ENCODE results near the gene LTO1.

DNA sequence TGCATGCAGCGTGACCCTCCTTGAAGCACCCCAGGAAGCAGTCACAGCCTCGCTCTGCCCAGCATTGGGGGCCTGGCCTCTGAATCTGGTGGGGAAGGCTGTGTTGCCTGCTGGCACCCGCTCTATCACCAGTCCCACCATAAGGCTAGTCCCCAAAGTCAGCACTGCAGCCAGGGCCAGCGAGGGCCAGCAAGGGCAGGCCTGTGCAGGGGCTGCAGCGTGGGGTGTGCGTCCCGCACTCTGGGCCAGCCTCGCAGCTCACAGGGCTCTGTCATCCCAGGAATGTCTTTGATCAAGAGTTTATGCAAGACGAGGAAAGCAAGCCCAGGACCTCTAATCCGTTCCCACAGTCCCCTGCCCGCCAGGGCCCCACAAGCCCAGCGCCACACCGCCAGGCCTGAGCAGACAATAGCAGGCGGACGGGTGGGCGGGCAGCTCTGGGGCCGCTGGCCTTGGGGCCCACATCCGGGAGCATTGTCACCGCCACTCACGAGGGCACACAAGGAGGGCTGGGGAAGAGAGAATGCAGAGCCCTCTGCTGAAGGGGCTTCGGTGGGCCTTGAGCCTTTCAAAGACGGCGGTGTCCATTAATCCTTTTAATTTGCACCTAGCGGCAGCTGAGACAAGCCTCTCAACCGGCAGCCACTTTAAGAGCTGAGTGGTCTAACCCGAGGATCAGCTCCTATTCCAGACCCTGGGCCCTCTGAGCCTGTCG is 17.1 kb downstream of the LTO1 start:
- TF ChIP-seq, protein P1, sequence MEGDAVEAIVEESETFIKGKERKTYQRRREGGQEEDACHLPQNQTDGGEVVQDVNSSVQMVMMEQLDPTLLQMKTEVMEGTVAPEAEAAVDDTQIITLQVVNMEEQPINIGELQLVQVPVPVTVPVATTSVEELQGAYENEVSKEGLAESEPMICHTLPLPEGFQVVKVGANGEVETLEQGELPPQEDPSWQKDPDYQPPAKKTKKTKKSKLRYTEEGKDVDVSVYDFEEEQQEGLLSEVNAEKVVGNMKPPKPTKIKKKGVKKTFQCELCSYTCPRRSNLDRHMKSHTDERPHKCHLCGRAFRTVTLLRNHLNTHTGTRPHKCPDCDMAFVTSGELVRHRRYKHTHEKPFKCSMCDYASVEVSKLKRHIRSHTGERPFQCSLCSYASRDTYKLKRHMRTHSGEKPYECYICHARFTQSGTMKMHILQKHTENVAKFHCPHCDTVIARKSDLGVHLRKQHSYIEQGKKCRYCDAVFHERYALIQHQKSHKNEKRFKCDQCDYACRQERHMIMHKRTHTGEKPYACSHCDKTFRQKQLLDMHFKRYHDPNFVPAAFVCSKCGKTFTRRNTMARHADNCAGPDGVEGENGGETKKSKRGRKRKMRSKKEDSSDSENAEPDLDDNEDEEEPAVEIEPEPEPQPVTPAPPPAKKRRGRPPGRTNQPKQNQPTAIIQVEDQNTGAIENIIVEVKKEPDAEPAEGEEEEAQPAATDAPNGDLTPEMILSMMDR (IDR thresholded peaks at IDR 0.05): no peak
- no peak for TF ChIP-seq POLR2A (IDR thresholded peaks at IDR 0.05)
